GM23338 (cell line): ENCODE results near the gene NACAD. TPM values are rescaled to one million over a fixed set of nuclear protein-coding genes. Genes with fewer than 3 reads are reported as not detected.

ENCODE experiments used
- ATAC-seq: fragments of 200-7000 bp; cut with Tn5 transposase; 3 replicates; pipeline ENCODE4 v1.9.1; 2020
- DNase-seq: peaks from one replicate; pipeline ENCODE4 v3.0.0-alpha.2; 2015; ENCODE audit warnings: low spot score
- H2AFZ ChIP-seq: fragments of 200-600 bp; sonication (generic); 2 replicates; pipeline ENCODE4 v1.8.0; 2016; ENCODE audit warnings: antibody characterized with exemption, mild to moderate bottlenecking, moderate library complexity
- H3F3A ChIP-seq: fragments of 200-600 bp; sonication (generic); replicated peaks from 2 replicates; pipeline ENCODE4 v1.8.0; 2017; ENCODE audit warnings: antibody characterized with exemption, mixed run types, low read depth
- H3K27ac ChIP-seq: fragments of 200-600 bp; sonication (generic); 2 replicates; pipeline ENCODE4 v1.6.1; 2016; ENCODE audit warnings: low read depth
- H3K27me3 ChIP-seq: fragments of 200-600 bp; sonication (generic); 2 replicates; pipeline ENCODE4 v1.8.0; 2016; ENCODE audit warnings: mild to moderate bottlenecking, mixed run types, moderate library complexity; ENCODE audit not compliant: insufficient read depth
- H3K36me3 ChIP-seq: fragments of 200-600 bp; sonication (generic); 2 replicates; pipeline ENCODE4 v1.8.0; 2016; ENCODE audit warnings: mild to moderate bottlenecking; ENCODE audit not compliant: insufficient read depth
- H3K4me1 ChIP-seq: fragments of 200-600 bp; sonication (generic); 2 replicates; pipeline ENCODE4 v1.8.0; 2016; ENCODE audit warnings: mild to moderate bottlenecking, moderate library complexity; ENCODE audit not compliant: insufficient read depth
- H3K4me2 ChIP-seq: fragments of 200-600 bp; sonication (generic); 2 replicates; pipeline ENCODE4 v1.7.1; 2017; ENCODE audit warnings: mixed run types
- H3K4me3 ChIP-seq: fragments of 200-600 bp; sonication (generic); 2 replicates; pipeline ENCODE4 v1.6.1; 2016; ENCODE audit warnings: mixed run types
- H3K79me2 ChIP-seq: fragments of 200-600 bp; sonication (generic); replicated peaks from 2 replicates; pipeline ENCODE4 v1.8.0; 2017; ENCODE audit warnings: mild to moderate bottlenecking; ENCODE audit not compliant: insufficient read depth
- H3K9me2 ChIP-seq: fragments of 200-600 bp; sonication (generic); 2 replicates; pipeline ENCODE4 v1.8.0; 2017; ENCODE audit not compliant: insufficient read depth
- H4K20me1 ChIP-seq: fragments of 200-600 bp; sonication (generic); replicated peaks from 2 replicates; pipeline ENCODE4 v1.8.0; 2017; ENCODE audit warnings: mild to moderate bottlenecking; ENCODE audit not compliant: insufficient read depth
- H3K27ac Mint-ChIP-seq: 2 replicates; pipeline ENCODE4 v1.8.0; 2020; ENCODE audit warnings: inconsistent platforms, mild to moderate bottlenecking, moderate library complexity, mixed read lengths
- H3K27me3 Mint-ChIP-seq: 3 replicates; pipeline ENCODE4 v1.8.0; 2022; ENCODE audit warnings: low read depth, mild to moderate bottlenecking, moderate library complexity, mixed read lengths, inconsistent platforms; ENCODE audit not compliant: insufficient read depth, poor library complexity
- H3K36me3 Mint-ChIP-seq: 3 replicates; pipeline ENCODE4 v1.8.0; 2021; ENCODE audit warnings: low read depth, mild to moderate bottlenecking, inconsistent platforms, moderate library complexity, mixed read lengths
- H3K4me1 Mint-ChIP-seq: 3 replicates; pipeline ENCODE4 v1.8.0; 2020; ENCODE audit warnings: mild to moderate bottlenecking, inconsistent platforms, mixed read lengths
- H3K4me3 Mint-ChIP-seq: 3 replicates; pipeline ENCODE4 v1.8.0; 2021; ENCODE audit warnings: moderate library complexity, mild to moderate bottlenecking, inconsistent platforms, mixed read lengths
- H3K9me3 Mint-ChIP-seq: 3 replicates; pipeline ENCODE4 v1.8.0; 2020; ENCODE audit warnings: moderate library complexity, mild to moderate bottlenecking, inconsistent platforms, mixed read lengths
- CREB1 ChIP-seq: fragments of 250-450 bp; sonication (Bioruptor Pico); IDR thresholded peaks from 2 replicates; pipeline ENCODE4 v1.5.0; 2020; ENCODE audit warnings: low read depth, mild to moderate bottlenecking, moderate library complexity
- CTCF ChIP-seq, 2 experiments: fragments of 200-600 bp in 1 of 2; sonication (generic) in 1 of 2; conservative IDR thresholded peaks; 2 replicates each; pipeline versions ENCODE4 v1.5.1 to v1.6.1; 2016 to 2017; ENCODE audit warnings: antibody characterized with exemption in 2 of 2, low read depth in 2 of 2, mild to moderate bottlenecking in 2 of 2, moderate library complexity in 1 of 2
- ETS1 ChIP-seq: IDR thresholded peaks from 2 replicates; pipeline ENCODE4 v1.6.1; 2016; ENCODE audit warnings: antibody characterized with exemption
- EZH2 ChIP-seq: fragments of 200-600 bp; sonication (generic); IDR thresholded peaks from one replicate; pipeline ENCODE4 v1.8.0; 2017; ENCODE audit warnings: antibody characterized with exemption, mild to moderate bottlenecking, low read depth; ENCODE audit not compliant: unreplicated experiment
- EZH2phosphoT487 ChIP-seq: fragments of 200-600 bp; sonication (generic); IDR thresholded peaks from one replicate; pipeline ENCODE4 v1.8.1; 2018; ENCODE audit warnings: antibody characterized with exemption; ENCODE audit not compliant: unreplicated experiment
- JUNB ChIP-seq: IDR thresholded peaks from one replicate; pipeline ENCODE4 v1.6.1; 2016; ENCODE audit warnings: antibody characterized with exemption; ENCODE audit not compliant: unreplicated experiment
- NANOG ChIP-seq: IDR thresholded peaks from 2 replicates; pipeline ENCODE4 v1.6.1; 2016; ENCODE audit warnings: antibody characterized with exemption, borderline replicate concordance
- POLR2AphosphoS5 ChIP-seq: IDR thresholded peaks from 2 replicates; pipeline ENCODE4 v1.6.1; 2016; ENCODE audit warnings: antibody characterized with exemption, low read depth
- REST ChIP-seq: IDR thresholded peaks from one replicate; pipeline ENCODE4 v1.6.1; 2018; ENCODE audit warnings: antibody characterized with exemption; ENCODE audit not compliant: unreplicated experiment
- STAT1 ChIP-seq: IDR thresholded peaks from one replicate; pipeline ENCODE4 v1.6.1; 2016; ENCODE audit warnings: antibody characterized with exemption; ENCODE audit not compliant: unreplicated experiment
- ZNF114 ChIP-seq: fragments of 250-450 bp; sonication (Bioruptor Pico); IDR thresholded peaks from 2 replicates; pipeline ENCODE4 v1.5.0; 2020; ENCODE audit warnings: mild to moderate bottlenecking, moderate library complexity
- ZNF331 ChIP-seq: fragments of 250-450 bp; sonication (Bioruptor Pico); IDR thresholded peaks from 2 replicates; pipeline ENCODE4 v1.5.0; 2020; ENCODE audit warnings: low read depth, mild to moderate bottlenecking, moderate library complexity
- ZNF462 ChIP-seq: fragments of 250-450 bp; sonication (Bioruptor Pico); IDR thresholded peaks from 2 replicates; pipeline ENCODE4 v1.5.0; 2020; ENCODE audit warnings: mild to moderate bottlenecking, moderate library complexity
- polyA plus RNA-seq: library from polyadenylated mRNA; unstranded; fragments of >200 nt; fragmentation: Nextera tagmentation; extraction: Ambion mirVana; gene quantifications from 2 replicates; pipeline ENCODE4 v1.2.1, GENCODE V29; 2016
- total RNA-seq: library from RNA; depleted of rRNA; stranded (reverse); fragments of >200 nt; shearing (Covaris generic); gene quantifications from 2 replicates; pipeline ENCODE4 v1.2.3, GENCODE V29; 2014

NACAD gene
- total and polyA plus RNA-seq, 2 experiments from 2014 or later = 6.1 to 11.2 TPM

GRCh38 chr7:45132708-45133320, 44.0 kb upstream of the NACAD start:
- no peak for TF ChIP-seq REST
- no peak for TF ChIP-seq CTCF (conservative IDR thresholded peaks at IDR 0.05; ENCODE audit: low read depth in 2 of 2)
- TF ChIP-seq CREB1 (CRISPR knock-in tag) = no peak
- TF ChIP-seq ZNF114 (CRISPR knock-in tag) = no peak
- no peak for TF ChIP-seq ZNF331 (CRISPR knock-in tag)
- TF ChIP-seq JUNB = no peak
- no peak for TF ChIP-seq STAT1
- TF ChIP-seq ETS1 = no peak
- TF ChIP-seq NANOG = no peak
- TF ChIP-seq EZH2phosphoT487 = no peak
- TF ChIP-seq POLR2AphosphoS5 = no peak
- no peak for TF ChIP-seq ZNF462 (CRISPR knock-in tag)
- TF ChIP-seq EZH2 = no peak
- no peaks in the 10 kb centered on the region for H3K79me2 ChIP-seq
- ATAC-seq = no peak
- H3K27ac ChIP-seq = no peak overlapping the region
- Mint-ChIP-seq H3K27ac (no peak overlapping the region), H3K9me3 (no peaks in the 10 kb centered on the region), H3K27me3 (peaks cover 6% of the 10 kb centered on the region), H3K4me1 (peaks cover 12% of the 10 kb centered on the region; the same call in 2 of the 3 replicates), H3K4me3 (no peak overlapping the region), H3K36me3 (no peaks in the 10 kb centered on the region)
- H2AFZ ChIP-seq = no peak overlapping the region
- H3K4me2 ChIP-seq = no peak overlapping the region
- no peaks in the 10 kb centered on the region for H3K27me3 ChIP-seq
- no peaks in the 10 kb centered on the region; the same call in 1 of the 2 replicates for H3F3A ChIP-seq
- no peak overlapping the region for H3K4me3 ChIP-seq
- no peaks in the 10 kb centered on the region for H3K4me1 ChIP-seq
- no peak for DNase-seq
- H4K20me1 ChIP-seq = no peaks in the 10 kb centered on the region
- H3K36me3 ChIP-seq = no peaks in the 10 kb centered on the region
- no peaks in the 10 kb centered on the region for H3K9me2 ChIP-seq
